Stimulated activated CD8-positive, alpha-beta memory T cell treated with anti-CD3 and anti-CD28 coated beads, Interleukin-4, amount 100 ng/mL, for 1 hour (primary cell): Measurements from ENCODE around the gene MT1F.

Experiments used
- DNase-seq, 2 donors: peaks; one replicate each; pipeline ENCODE4 v3.0.0-alpha.2; 2020; ENCODE audit warnings: low read depth in 2 of 2, low spot score in 1 of 2

Gene MT1F

DNA sequence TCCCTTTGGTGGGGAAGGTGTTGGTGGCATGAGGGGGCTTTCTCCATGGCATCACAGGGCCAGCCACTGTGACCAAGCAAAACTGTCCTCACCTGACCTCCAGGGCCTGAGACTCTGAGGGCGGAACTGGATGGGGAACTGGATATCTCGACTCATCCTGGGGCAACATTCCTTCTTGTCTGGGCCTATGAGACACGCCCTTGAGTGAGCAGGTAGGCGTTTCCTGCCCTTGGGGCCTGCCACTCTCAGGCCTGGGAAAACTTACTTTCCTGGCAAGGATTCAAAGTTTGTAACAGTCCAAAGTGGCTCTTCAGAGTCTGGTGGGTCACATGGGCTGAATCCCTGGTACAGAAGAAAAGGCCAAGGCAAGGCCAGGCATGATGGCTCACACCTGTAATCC, 34.1 kb downstream of the MT1F start:
- no peak for DNase-seq

DNA sequence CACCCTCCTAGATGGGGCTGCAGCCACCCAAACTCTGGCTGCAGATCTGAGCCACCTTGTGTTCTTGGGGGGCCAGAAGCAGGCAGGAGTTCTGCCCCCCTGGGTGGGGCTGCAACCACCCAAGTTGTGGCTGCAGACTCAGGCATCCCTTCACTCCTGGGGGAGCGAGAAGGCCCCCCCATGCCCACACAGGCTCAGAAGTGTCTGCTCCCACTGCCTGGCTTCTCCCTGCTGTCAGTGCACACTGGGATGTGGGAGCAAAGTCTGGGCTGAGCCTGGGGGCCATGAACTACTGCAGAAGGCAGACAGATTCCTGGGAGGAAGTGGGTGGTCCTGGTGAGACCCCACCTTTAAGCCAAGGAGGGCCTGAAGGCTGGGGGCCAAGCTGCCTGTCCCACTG, 37.5 kb downstream of the MT1F start:
- DNase-seq, result no peak

DNA sequence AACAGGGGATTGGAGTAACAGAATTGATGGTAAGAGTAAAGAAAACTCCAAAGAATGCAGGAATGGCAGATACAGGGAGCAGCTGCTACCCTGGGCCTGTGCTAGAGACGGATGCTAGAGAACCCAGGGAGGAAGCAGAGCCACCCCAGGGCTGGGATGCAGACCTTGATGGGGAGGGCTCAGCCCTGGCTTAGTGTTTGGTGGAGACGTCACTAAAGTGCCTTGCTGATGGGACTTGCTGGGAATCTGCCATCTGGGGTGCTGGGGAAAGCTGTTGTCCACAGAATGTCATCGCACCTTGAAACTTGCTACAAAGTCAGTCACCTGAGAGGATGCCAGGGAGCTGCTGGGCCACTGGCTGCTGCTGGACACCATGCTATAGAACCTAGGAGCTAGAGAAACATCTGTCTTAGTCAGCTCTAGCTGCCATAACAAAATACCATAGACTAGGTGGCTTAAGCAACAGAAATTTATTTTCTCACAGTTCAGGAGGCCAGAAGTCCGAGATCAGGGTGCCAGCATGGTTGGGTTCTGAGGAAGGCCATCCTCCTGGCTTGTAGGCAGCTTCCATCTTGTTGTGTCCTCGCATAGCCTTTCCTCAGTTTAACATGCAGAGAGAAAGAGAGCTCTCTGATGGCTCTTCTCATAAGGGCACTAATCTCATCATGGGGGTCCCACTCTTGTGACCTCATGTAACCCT, 39.8 kb downstream of the MT1F start:
- DNase-seq, result no peak

DNA sequence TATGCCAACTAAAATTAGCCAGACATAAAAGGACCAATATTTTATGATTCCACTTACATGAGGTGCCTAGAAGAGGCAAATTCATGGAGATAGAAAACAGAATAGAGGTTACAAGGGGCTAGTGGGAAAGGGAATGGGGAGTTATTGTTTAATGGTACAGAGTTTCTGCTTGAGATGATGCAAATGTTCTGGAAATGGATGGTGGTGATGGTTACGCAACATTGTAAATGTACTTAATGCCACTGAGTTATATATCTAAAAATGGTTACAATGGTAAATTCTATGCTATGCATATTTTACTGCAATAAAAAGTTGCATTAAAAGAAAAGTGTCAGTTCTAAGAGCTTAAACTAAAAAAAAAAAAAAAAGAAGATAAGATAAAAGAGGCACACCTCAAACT, 42.4 kb downstream of the MT1F start:
- no peak for DNase-seq

DNA sequence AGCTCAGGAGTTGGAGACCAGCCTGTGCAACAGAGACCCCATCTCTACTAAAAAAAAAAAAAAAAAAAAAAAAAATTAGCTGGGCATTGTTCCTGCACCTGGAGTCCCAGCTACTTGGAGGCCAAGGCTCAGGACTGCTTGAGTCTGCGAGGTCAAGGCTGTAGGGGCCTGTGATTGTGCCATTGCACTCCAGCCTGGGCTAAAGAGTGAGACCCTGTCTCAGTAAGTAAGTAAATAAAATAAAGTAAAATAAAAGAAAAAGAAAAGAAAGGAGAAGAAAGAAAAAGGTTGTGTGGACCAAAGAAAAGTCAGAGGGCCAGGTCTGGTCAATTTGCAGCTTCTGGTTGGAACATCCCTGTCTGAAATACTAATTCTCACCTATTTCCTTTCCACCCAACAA, 42.9 kb downstream of the MT1F start:
- no peak for DNase-seq

DNA sequence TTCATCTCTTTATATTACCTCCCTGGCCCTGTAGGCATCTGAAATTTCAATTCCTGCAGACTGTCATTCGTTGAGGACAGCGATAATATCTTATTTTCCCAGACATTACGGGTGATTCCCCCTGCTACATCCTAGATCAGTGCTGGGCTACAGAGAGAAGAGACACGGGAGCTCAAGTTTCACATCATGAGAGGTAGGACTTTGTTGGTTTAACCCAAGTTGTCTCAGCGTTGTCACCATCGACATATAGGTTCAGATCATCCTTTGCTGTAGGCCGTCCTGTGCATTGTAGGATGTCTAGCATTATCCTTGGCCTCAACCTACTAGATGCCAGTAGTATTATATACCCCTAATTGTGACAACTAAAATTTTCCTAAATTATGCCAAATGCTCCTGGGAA, 43.8 kb downstream of the MT1F start:
- DNase-seq, result no peak

DNA sequence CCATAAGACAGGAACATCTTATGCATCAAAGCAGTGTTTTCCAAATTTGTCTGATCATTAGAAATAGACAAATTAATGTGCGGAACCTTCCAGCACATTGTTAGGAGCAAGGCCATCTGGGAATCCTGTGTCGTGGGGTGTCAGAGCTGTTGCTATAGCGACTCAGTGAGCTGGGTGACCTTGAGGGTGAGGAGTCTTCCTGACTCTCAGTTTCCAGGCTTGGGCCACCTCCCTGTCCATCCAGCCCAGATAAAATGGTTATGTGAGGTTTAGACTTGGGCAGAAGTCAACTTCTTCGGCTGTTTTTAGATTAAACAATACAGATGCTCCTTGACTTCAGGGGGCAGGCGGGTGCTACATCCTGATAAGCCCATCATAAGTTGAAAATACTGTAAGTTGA, 45.1 kb downstream of the MT1F start:
- no peak for DNase-seq
